ENCODE data around the gene ATG7.

The ATG7 gene

DNA sequence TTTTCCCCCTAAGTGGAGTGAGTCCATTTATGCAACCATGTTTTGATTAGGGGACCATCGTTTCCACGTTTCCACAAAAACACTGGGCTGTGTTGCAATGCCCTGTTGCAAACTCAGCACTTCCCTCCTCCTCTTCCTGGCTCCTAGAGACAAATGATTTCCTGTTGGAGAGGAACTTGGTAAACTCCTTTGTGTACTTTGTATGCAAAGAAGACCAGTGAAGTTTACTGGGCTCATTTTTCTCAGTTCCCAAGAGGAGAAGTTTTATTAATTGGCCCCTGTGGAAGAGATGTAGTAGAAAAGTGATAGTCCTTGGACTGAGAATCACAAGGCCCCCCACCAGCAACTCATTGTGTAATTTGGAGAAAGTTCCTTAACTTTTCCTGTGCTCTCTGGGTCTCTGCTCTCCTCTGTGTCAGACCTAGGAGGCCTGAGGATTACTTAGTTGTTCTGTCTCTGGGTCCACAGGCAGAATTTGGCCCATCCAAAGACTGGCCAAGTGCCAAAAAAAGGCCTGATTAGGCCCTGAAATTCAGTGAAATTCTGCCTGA is 95.0 kb downstream of the ATG7 start:
- no peak for FAIRE-seq
- TF ChIP-seq, protein P1, sequence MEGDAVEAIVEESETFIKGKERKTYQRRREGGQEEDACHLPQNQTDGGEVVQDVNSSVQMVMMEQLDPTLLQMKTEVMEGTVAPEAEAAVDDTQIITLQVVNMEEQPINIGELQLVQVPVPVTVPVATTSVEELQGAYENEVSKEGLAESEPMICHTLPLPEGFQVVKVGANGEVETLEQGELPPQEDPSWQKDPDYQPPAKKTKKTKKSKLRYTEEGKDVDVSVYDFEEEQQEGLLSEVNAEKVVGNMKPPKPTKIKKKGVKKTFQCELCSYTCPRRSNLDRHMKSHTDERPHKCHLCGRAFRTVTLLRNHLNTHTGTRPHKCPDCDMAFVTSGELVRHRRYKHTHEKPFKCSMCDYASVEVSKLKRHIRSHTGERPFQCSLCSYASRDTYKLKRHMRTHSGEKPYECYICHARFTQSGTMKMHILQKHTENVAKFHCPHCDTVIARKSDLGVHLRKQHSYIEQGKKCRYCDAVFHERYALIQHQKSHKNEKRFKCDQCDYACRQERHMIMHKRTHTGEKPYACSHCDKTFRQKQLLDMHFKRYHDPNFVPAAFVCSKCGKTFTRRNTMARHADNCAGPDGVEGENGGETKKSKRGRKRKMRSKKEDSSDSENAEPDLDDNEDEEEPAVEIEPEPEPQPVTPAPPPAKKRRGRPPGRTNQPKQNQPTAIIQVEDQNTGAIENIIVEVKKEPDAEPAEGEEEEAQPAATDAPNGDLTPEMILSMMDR (IDR thresholded peaks at IDR 0.05; ENCODE audit: insufficient read depth, missing control alignments), result no peak
- no peak for DNase-seq (ENCODE audit: insufficient read length, low spot score)

DNA sequence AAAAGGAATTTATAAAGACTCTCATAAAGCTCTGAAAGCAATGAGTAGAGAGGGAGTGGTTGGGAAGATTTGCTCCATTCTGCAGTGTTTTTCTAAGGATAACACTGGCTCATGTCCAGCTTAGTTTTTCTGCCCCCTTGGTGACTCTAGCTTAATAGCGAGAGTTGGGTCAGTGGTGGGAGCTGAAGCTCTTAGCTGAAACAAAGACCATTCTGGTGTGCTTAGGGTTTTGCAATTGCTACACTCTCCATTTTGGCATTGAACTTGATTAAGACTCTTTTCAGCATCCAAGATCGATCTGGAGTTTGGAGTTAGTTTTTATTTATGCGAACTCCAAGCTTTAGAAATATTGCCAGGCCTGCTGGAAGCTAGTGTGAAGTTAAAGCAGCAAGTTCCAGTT is 98.0 kb downstream of the ATG7 start:
- TF ChIP-seq, protein P1 (IDR thresholded peaks at IDR 0.05; ENCODE audit: insufficient read depth, missing control alignments), result no peak
- DNase-seq (ENCODE audit: insufficient read length, low spot score), result no peak
- no peak for FAIRE-seq

DNA sequence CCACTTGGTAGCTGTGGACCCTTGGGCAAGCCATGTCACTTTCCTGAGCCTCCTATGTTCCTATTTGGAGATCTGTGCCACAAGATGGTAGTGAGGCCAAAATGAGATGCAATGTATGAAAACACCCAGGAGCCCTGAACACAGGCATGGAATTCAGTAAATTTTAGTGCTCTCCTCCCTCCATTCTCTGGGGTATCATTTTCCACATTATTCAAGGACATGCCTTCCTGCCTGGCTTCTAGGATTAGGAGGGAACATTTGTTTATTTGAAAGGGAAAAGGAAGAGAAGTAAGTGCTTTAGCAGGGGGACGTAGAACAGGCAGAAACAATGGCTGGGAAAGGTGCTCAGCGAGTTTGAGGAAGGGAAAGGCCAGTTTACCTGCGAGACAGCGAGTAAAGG is 98.8 kb downstream of the ATG7 start:
- TF ChIP-seq, protein P1 (IDR thresholded peaks at IDR 0.05; ENCODE audit: insufficient read depth, missing control alignments), result no peak
- DNase-seq (ENCODE audit: insufficient read length, low spot score) (no peak), FAIRE-seq (no peak)

GRCh38 chr3:11371747-11372146 is 99.5 kb downstream of the ATG7 start:
- FAIRE-seq, result no peak
- TF ChIP-seq, protein P1 (IDR thresholded peaks at IDR 0.05; ENCODE audit: insufficient read depth, missing control alignments), result no peak
- no peak for DNase-seq (ENCODE audit: insufficient read length, low spot score)

- TF ChIP-seq, protein P1 (IDR thresholded peaks at IDR 0.05; ENCODE audit: insufficient read depth, missing control alignments), result no peak
- no peak for DNase-seq (ENCODE audit: insufficient read length, low spot score)
- no peak for FAIRE-seq
Observed at GRCh38 chr3:11373235-11373634, 101.0 kb downstream of the ATG7 start.

DNA sequence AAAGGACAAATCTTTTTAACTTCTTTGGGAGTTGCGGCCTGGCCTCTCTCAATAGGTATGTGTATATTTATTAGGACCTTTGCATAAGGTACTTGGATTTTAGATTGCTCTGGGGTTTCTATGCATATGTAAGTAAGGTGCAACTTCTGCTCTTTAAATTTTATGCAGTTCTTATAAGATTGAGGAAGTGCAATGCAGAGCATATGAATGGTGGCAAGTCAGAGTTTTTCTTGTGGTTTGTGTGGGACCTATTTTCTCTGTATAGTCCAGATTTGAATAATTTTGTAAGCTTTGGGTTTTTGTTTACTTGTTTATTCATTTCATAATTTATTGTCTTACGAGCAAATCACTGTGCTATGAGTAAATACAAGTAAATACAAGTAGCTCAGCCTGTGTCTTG is 101.5 kb downstream of the ATG7 start:
- no peak for FAIRE-seq
- TF ChIP-seq, protein P1 (IDR thresholded peaks at IDR 0.05; ENCODE audit: insufficient read depth, missing control alignments), result no peak
- DNase-seq (ENCODE audit: insufficient read length, low spot score), result no peak

GRCh38 chr3:11375333-11376088 is 103.3 kb downstream of the ATG7 start:
- TF ChIP-seq, protein P1 (IDR thresholded peaks at IDR 0.05; ENCODE audit: insufficient read depth, missing control alignments), result no peak
- DNase-seq (ENCODE audit: insufficient read length, low spot score) (no peak), FAIRE-seq (no peak)

Measured in D721Med (cell line).